ENCODE measurements around the gene GRIN1.

- no peak for TF ChIP-seq POLR2A (IDR thresholded peaks at IDR 0.05)
- no peak for TF ChIP-seq POLR2AphosphoS5 (IDR thresholded peaks at IDR 0.05)
- TF ChIP-seq, protein P1, sequence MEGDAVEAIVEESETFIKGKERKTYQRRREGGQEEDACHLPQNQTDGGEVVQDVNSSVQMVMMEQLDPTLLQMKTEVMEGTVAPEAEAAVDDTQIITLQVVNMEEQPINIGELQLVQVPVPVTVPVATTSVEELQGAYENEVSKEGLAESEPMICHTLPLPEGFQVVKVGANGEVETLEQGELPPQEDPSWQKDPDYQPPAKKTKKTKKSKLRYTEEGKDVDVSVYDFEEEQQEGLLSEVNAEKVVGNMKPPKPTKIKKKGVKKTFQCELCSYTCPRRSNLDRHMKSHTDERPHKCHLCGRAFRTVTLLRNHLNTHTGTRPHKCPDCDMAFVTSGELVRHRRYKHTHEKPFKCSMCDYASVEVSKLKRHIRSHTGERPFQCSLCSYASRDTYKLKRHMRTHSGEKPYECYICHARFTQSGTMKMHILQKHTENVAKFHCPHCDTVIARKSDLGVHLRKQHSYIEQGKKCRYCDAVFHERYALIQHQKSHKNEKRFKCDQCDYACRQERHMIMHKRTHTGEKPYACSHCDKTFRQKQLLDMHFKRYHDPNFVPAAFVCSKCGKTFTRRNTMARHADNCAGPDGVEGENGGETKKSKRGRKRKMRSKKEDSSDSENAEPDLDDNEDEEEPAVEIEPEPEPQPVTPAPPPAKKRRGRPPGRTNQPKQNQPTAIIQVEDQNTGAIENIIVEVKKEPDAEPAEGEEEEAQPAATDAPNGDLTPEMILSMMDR (IDR thresholded peaks at IDR 0.05), result no peak
- TF ChIP-seq EP300 (IDR thresholded peaks at IDR 0.05; ENCODE audit: low read depth), result no peak
These were observed 35.6 kb upstream of the GRIN1 start for GRCh38 chr9:137103206-137103999.
